Glutamatergic neuron (in vitro differentiated cells): Measurements from ENCODE around the gene PIK3R5. TPM values are rescaled to one million over a fixed set of nuclear protein-coding genes. Genes with fewer than 3 reads are reported as not detected.
A peak's percentile ranks its signal among the peaks of the same experiment; 100 is the strongest.

Experiments
- DNase-seq: peaks from one replicate; pipeline ENCODE4 v3.0.0; 2022
- H3K27ac Mint-ChIP-seq: one replicate; pipeline ENCODE4 v1.8.0; 2020; ENCODE audit warnings: mild to moderate bottlenecking, mixed read lengths, inconsistent platforms; ENCODE audit not compliant: unreplicated experiment
- H3K27me3 Mint-ChIP-seq: one replicate; pipeline ENCODE4 v1.8.0; 2020; ENCODE audit warnings: mild to moderate bottlenecking, moderate library complexity, mixed read lengths, inconsistent platforms; ENCODE audit not compliant: unreplicated experiment
- H3K36me3 Mint-ChIP-seq: one replicate; pipeline ENCODE4 v1.8.0; 2020; ENCODE audit warnings: mild to moderate bottlenecking, mixed read lengths, inconsistent platforms; ENCODE audit not compliant: unreplicated experiment
- H3K4me1 Mint-ChIP-seq: one replicate; pipeline ENCODE4 v1.8.0; 2020; ENCODE audit warnings: mild to moderate bottlenecking, low read depth, mixed read lengths, inconsistent platforms; ENCODE audit not compliant: unreplicated experiment
- H3K4me3 Mint-ChIP-seq: one replicate; pipeline ENCODE4 v1.8.0; 2020; ENCODE audit warnings: mild to moderate bottlenecking, mixed read lengths, inconsistent platforms; ENCODE audit not compliant: unreplicated experiment
- H3K9me3 Mint-ChIP-seq: one replicate; pipeline ENCODE4 v1.8.0; 2020; ENCODE audit warnings: mild to moderate bottlenecking, moderate library complexity, mixed read lengths, inconsistent platforms; ENCODE audit not compliant: unreplicated experiment
- CTCF ChIP-seq: fragments of 200-600 bp; sonication (generic); IDR thresholded peaks from one replicate; pipeline ENCODE4 v1.5.0; 2021; ENCODE audit not compliant: partially characterized antibody, unreplicated experiment
- total RNA-seq: library from RNA; stranded (reverse); fragmentation: NEBNext Ultra II Directional; extraction: Animal tissue kit (Norgen Biotek cat#: 25700); gene quantifications from one replicate; pipeline ENCODE4 v1.2.1, GENCODE V29; 2021; ENCODE audit not compliant: unreplicated experiment

The PIK3R5 gene
- total RNA-seq, 1 donor from 2014 or later: not detected

DNA sequence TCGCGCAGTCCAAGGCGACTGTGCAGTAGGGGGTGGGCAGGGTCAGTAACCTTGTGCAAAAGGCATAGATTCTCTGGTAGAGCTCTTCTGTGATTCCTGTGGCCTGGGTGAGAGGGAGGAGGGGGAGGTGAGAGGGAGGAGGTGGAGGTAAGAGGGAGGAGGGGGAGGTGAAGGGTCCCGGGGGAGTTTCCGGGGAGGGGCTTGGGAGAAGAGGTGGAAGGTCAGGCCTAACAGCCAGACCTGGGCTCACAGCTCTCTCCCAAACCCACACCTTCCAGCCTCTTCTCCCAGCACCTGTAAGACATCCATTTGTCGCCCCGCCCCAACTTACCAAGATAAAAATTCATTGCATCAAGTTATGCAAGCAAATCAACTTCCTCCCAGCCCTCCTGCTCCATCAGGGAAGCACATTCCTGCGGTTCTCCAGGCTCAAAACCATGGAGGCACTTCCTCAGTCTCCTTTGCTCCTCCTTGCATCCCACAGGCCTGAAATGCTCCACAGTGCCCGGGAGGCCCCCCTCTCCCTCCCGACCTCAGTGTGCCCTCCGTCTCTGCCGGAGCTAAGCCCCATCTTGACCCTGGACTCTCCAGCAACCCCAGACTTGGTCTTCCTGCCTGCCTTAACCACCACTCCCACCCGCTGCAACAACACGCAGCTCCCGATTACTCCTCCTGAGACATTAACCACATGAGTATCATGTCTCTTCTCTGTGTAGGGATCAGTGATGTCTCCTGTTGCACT is 128.5 kb downstream of the PIK3R5 start:
- DNase-seq: no peak
- TF ChIP-seq CTCF: no peak
- Mint-ChIP-seq H3K36me3 (no peaks in the 10 kb centered on the region), H3K4me1 (no peaks in the 10 kb centered on the region), H3K27ac (no peak overlapping the region), H3K9me3 (peaks cover 8% of the 10 kb centered on the region), H3K4me3 (no peak overlapping the region), H3K27me3 (peaks cover 3% of the 10 kb centered on the region)

DNA sequence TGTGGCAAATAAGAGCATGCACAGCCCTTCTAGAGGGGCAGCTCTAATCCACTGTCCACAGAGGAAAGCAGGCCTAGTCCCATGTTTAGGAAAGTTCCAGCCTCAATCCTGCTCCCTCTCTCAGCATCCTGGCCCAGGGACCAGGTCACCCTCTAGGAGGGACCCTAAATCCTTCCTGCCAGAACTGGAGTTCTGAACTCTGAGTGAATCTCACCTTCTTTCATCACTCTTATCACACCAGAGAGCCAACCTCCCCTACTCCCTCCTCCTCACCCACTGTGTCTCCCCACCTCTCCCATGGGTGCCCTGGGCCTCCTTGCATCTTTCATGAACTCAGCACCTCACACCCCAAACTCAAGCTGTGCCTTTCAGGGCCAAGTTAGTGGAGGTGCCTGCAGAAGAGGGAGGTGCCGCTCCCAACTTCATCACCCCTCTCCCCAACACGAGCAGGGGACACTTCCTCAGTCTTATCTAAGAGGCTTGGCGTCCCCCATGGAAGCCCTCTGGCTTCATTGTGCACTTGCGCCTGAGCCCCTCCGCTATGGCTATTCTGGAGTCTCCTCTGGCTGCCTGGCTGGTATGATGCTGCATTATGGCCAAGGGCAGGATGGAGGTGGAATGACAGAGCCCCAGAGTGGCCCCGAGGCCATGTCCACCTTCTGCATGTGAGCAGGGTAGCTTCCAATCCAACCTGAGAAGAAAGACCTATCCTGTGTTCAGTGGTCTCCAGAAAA is 129.7 kb downstream of the PIK3R5 start:
- Mint-ChIP-seq H3K4me1 (no peaks in the 10 kb centered on the region), H3K4me3 (no peak overlapping the region), H3K36me3 (no peaks in the 10 kb centered on the region), H3K27me3 (peaks cover 2% of the 10 kb centered on the region), H3K27ac (no peak overlapping the region), H3K9me3 (peaks cover 8% of the 10 kb centered on the region)
- no peak for DNase-seq
- no peak for TF ChIP-seq CTCF

DNA sequence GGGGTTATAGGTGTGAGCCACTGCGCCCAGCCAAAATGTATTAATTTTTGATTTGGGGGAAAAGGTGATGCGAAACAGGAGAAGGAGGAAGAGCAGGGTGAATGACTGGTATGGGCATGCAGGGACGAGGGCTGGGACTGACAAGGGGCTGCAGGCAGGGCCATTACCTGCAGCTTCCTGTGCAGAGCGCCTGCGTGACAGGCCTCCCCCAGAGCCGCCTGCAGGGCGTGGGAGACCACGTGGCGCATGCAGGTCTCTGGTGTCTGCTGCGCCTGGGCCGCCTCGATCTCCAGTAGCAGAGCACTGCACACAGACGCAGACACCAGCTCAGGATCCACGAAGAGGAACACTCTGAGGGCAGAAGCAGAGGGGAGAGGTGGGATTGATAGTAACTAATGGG is 130.4 kb downstream of the PIK3R5 start:
- no peak for DNase-seq
- Mint-ChIP-seq H3K9me3 (peaks cover 8% of the 10 kb centered on the region), H3K27ac (no peak overlapping the region), H3K4me3 (no peak overlapping the region), H3K27me3 (peaks cover 2% of the 10 kb centered on the region), H3K4me1 (no peaks in the 10 kb centered on the region), H3K36me3 (no peaks in the 10 kb centered on the region)
- TF ChIP-seq CTCF: no peak

- no peaks in the 10 kb centered on the region for H3K4me1 Mint-ChIP-seq
- peak; percentile 51 for DNase-seq
- H3K27ac Mint-ChIP-seq: no peak overlapping the region
- peaks cover 2% of the 10 kb centered on the region for H3K27me3 Mint-ChIP-seq
- no peaks in the 10 kb centered on the region for H3K36me3 Mint-ChIP-seq
- no peak overlapping the region for H3K4me3 Mint-ChIP-seq
- TF ChIP-seq CTCF: peak; percentile 67
- H3K9me3 Mint-ChIP-seq: peaks cover 10% of the 10 kb centered on the region
Measured at GRCh38 chr17:8832711-8833352, 132.7 kb downstream of the PIK3R5 start.
